HepG2 (cell line): Measurements from ENCODE around the gene ZDHHC21. TPM values are rescaled to one million over a fixed set of nuclear protein-coding genes. Genes with fewer than 3 reads are reported as not detected.

ENCODE experiments used
- BORCS8-MEF2B ChIP-seq: sonication (generic); formaldehyde crosslinking; IDR thresholded peaks from 2 replicates; pipeline ENCODE4 v1.8.0; 2022; ENCODE audit warnings: mild to moderate bottlenecking, missing genetic modification reagents
- CREB1 ChIP-seq, 2 experiments: fragments of 450-650 bp in 1 of 2; IDR thresholded peaks; 2 replicates each; pipeline ENCODE4 v1.6.1; 2016 to 2017; ENCODE audit warnings: control low read depth in 1 of 2, mild to moderate bottlenecking in 1 of 2, missing compliant biosample characterization in 1 of 2, missing genetic modification characterization in 1 of 2
- GTF2F1 ChIP-seq: fragments of 150-350 bp; IDR thresholded peaks from 2 replicates; pipeline ENCODE4 v1.6.1; 2014; ENCODE audit warnings: low read length
- HNF4G ChIP-seq, 2 experiments: sonication (generic) in 1 of 2; formaldehyde crosslinking in 1 of 2; IDR thresholded peaks; 2 replicates each; pipeline versions ENCODE4 v1.4.0 to v1.6.1; 2011 to 2020; ENCODE audit warnings: borderline replicate concordance in 2 of 2, low read depth in 2 of 2, mild to moderate bottlenecking in 2 of 2, low read length in 1 of 2, missing genetic modification reagents in 1 of 2, moderate library complexity in 1 of 2
- KDM5B ChIP-seq: sonication (generic); formaldehyde crosslinking; IDR thresholded peaks from 2 replicates; pipeline ENCODE4 v1.4.0; 2020; ENCODE audit warnings: missing genetic modification reagents, mild to moderate bottlenecking, borderline replicate concordance
- KLF16 ChIP-seq, 2 experiments: sonication (generic) in 1 of 2; formaldehyde crosslinking in 1 of 2; IDR thresholded peaks; 2 replicates each; pipeline versions ENCODE4 v1.6.1 to v1.8.0; 2016 to 2023; ENCODE audit warnings: missing genetic modification reagents in 2 of 2, missing compliant biosample characterization in 1 of 2
- MAFF ChIP-seq: IDR thresholded peaks from 2 replicates; pipeline ENCODE4 v1.6.1; 2011; ENCODE audit warnings: low read depth, low read length, improper control_type of control experiment
- NPAS2 ChIP-seq: sonication (generic); formaldehyde crosslinking; IDR thresholded peaks from 2 replicates; pipeline ENCODE4 v1.8.0; 2022; ENCODE audit warnings: mild to moderate bottlenecking, missing genetic modification reagents, borderline replicate concordance
- PCBP2 ChIP-seq: fragments of 200-400 bp; formaldehyde crosslinking; optimal IDR thresholded peaks from 2 replicates; pipeline ENCODE3; 2018; ENCODE audit warnings: low read length, low read depth; ENCODE audit not compliant: poor library complexity, severe bottlenecking
- RCOR2 ChIP-seq: IDR thresholded peaks from 2 replicates; pipeline ENCODE4 v1.6.1; 2016; ENCODE audit warnings: missing biosample characterization, missing genetic modification reagents
- RNF2 ChIP-seq: fragments of 450-650 bp; conservative IDR thresholded peaks from 2 replicates; pipeline ENCODE4 v1.6.1; 2016; ENCODE audit warnings: low read depth
- SRSF9 ChIP-seq: fragments of 200-400 bp; formaldehyde crosslinking; IDR thresholded peaks from 2 replicates; pipeline ENCODE4 v1.6.1; 2018; ENCODE audit warnings: borderline replicate concordance, mild to moderate bottlenecking, low read depth, low read length; ENCODE audit not compliant: insufficient read depth, poor library complexity, severe bottlenecking
- TP53 ChIP-seq: sonication (generic); formaldehyde crosslinking; conservative IDR thresholded peaks from 2 replicates; pipeline ENCODE4 v1.4.0; 2020; ENCODE audit warnings: missing genetic modification reagents
- XRCC5 ChIP-seq: fragments of 200-400 bp; formaldehyde crosslinking; optimal IDR thresholded peaks from 2 replicates; pipeline ENCODE3; 2017; ENCODE audit warnings: mild to moderate bottlenecking, low read length
- ZFP62 ChIP-seq: sonication (generic); formaldehyde crosslinking; IDR thresholded peaks from 2 replicates; pipeline ENCODE4 v1.4.0; 2020; ENCODE audit warnings: missing genetic modification reagents
- ZNF101 ChIP-seq: sonication (generic); formaldehyde crosslinking; IDR thresholded peaks from 2 replicates; pipeline ENCODE4 v1.4.0; 2020; ENCODE audit warnings: mild to moderate bottlenecking, low read depth, missing genetic modification reagents, borderline replicate concordance
- ZNF160 ChIP-seq: sonication (generic); formaldehyde crosslinking; IDR thresholded peaks from 2 replicates; pipeline ENCODE4 v1.8.0; 2022; ENCODE audit warnings: mild to moderate bottlenecking, inconsistent platforms, missing genetic modification reagents
- ZNF326 ChIP-seq: sonication (generic); formaldehyde crosslinking; IDR thresholded peaks from 2 replicates; pipeline ENCODE4 v1.4.0; 2020; ENCODE audit warnings: missing genetic modification reagents, borderline replicate concordance
- ZNF354B ChIP-seq: sonication (generic); formaldehyde crosslinking; IDR thresholded peaks from 2 replicates; pipeline ENCODE4 v1.8.0; 2022; ENCODE audit warnings: mild to moderate bottlenecking, missing genetic modification reagents
- ZNF431 ChIP-seq: sonication (generic); formaldehyde crosslinking; IDR thresholded peaks from 2 replicates; pipeline ENCODE4 v1.9.0; 2022; ENCODE audit warnings: missing genetic modification reagents, low read depth, mild to moderate bottlenecking, borderline replicate concordance
- ZNF468 ChIP-seq: sonication (generic); formaldehyde crosslinking; IDR thresholded peaks from 2 replicates; pipeline ENCODE4 v1.8.0; 2022; ENCODE audit warnings: mild to moderate bottlenecking, moderate library complexity, missing genetic modification reagents
- ZNF552 ChIP-seq: sonication (generic); formaldehyde crosslinking; IDR thresholded peaks from 2 replicates; pipeline ENCODE4 v1.9.0; 2022; ENCODE audit warnings: missing genetic modification reagents, mild to moderate bottlenecking, borderline replicate concordance
- ZNF782 ChIP-seq: sonication (generic); formaldehyde crosslinking; IDR thresholded peaks from 2 replicates; pipeline ENCODE4 v1.4.0; 2020; ENCODE audit warnings: missing genetic modification reagents, mild to moderate bottlenecking, borderline replicate concordance
- polyA plus RNA-seq, 8 experiments: library from polyadenylated mRNA; depleted of rRNA in 3 of 8; stranded (reverse) in 7 of 8; unstranded in 1 of 8; fragments of >200 nt; fragmentation: Illumina TruSeq in 4 of 8; extraction: Trizol in 4 of 8; gene quantifications; 2 replicates each; pipeline versions ENCODE4 v1.2.1 to v1.2.3, GENCODE V29; 2011 to 2016; ENCODE audit warnings: low read depth in 4 of 8, missing spikeins in 1 of 8, mixed read lengths in 1 of 8; ENCODE audit not compliant: insufficient read depth in 1 of 8
- total RNA-seq, 5 experiments: library from RNA; depleted of rRNA; stranded (reverse); fragments of >200 nt; fragmentation: Illumina TruSeq; extraction: Trizol; gene quantifications; 2 replicates each; pipeline ENCODE4 v1.2.3, GENCODE V29; 2016; ENCODE audit warnings: low read depth in 1 of 5
- TF ChIP-seq, protein P1 (sequence below): sonication (generic); formaldehyde crosslinking; IDR thresholded peaks from 2 replicates; pipeline ENCODE4 v1.4.0; 2020; ENCODE audit warnings: missing genetic modification reagents
- TF ChIP-seq, protein P2 (sequence below): sonication (generic); formaldehyde crosslinking; IDR thresholded peaks from 2 replicates; pipeline ENCODE4 v1.5.0; 2020; ENCODE audit warnings: missing genetic modification reagents
- TF ChIP-seq, protein P3 (sequence below): sonication (generic); formaldehyde crosslinking; IDR thresholded peaks from 2 replicates; pipeline ENCODE4 v1.5.0; 2020; ENCODE audit warnings: missing genetic modification reagents

Gene ZDHHC21
- total and polyA plus RNA-seq, 2 of the 13 experiments (the other 11 are each of a cell fraction or from before 2014, with no cell fraction given) = 2.4 to 3.7 TPM

DNA sequence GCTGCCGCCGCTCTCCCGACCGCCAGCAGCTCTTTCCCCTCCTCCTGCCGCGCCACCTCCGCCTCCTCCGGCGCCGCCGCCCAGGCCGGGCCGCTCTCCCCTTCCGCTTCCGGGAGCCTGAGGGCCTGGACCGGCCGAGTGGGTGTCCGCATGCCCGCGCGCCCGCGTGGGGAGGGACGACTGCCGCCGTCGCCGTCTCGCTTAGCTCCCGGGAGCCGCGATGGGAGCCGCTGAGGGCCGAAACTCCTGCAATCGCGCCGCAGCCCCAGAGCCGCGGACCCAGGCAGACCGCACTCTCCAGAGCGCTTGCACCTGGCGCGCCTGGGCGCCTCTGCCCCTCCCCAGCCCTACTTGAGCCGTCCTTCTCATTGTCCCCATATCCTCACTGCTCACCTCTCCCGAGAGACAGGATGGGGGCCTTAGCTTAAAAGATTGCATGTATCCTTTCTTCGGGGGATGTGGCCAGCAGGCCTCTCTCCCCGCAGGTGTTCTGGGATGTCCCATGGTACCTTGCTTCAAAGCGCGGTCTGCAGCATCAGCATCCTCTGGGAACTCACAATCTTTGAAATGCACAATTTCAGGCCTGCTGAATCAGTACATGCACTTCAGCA lies at the start of gene ZDHHC21 (continued):
- TF ChIP-seq, protein P1, sequence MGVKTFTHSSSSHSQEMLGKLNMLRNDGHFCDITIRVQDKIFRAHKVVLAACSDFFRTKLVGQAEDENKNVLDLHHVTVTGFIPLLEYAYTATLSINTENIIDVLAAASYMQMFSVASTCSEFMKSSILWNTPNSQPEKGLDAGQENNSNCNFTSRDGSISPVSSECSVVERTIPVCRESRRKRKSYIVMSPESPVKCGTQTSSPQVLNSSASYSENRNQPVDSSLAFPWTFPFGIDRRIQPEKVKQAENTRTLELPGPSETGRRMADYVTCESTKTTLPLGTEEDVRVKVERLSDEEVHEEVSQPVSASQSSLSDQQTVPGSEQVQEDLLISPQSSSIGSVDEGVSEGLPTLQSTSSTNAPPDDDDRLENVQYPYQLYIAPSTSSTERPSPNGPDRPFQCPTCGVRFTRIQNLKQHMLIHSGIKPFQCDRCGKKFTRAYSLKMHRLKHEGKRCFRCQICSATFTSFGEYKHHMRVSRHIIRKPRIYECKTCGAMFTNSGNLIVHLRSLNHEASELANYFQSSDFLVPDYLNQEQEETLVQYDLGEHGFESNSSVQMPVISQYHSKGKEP = no peak
- TF ChIP-seq NPAS2 (CRISPR knock-in tag) = no peak
- TF ChIP-seq RNF2 = peak; percentile 37; the same call in 1 of the 2 replicates
- TF ChIP-seq MAFF = no peak
- TF ChIP-seq RCOR2 = no peak
- TF ChIP-seq GTF2F1 = no peak
- no peak for TF ChIP-seq ZNF354B (CRISPR knock-in tag)
- TF ChIP-seq ZNF326 (CRISPR knock-in tag) = no peak
- no peak for TF ChIP-seq HNF4G (IDR thresholded peaks at IDR 0.05; ENCODE audit: borderline replicate concordance, low read depth, low read length)
- no peak for TF ChIP-seq HNF4G (CRISPR knock-in tag; IDR thresholded peaks at IDR 0.05; ENCODE audit: borderline replicate concordance, low read depth)
- TF ChIP-seq KLF16 (CRISPR knock-in tag; IDR thresholded peaks at IDR 0.05) = peak in 1 of 2 experiments; percentile 69; a peak in 1 of 4 replicates
- TF ChIP-seq SRSF9 = no peak
- TF ChIP-seq, protein P2, sequence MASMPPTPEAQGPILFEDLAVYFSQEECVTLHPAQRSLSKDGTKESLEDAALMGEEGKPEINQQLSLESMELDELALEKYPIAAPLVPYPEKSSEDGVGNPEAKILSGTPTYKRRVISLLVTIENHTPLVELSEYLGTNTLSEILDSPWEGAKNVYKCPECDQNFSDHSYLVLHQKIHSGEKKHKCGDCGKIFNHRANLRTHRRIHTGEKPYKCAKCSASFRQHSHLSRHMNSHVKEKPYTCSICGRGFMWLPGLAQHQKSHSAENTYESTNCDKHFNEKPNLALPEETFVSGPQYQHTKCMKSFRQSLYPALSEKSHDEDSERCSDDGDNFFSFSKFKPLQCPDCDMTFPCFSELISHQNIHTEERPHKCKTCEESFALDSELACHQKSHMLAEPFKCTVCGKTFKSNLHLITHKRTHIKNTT = no peak
- TF ChIP-seq KDM5B (CRISPR knock-in tag) = peak; percentile 86; the same call in 1 of the 2 replicates
- no peak for TF ChIP-seq XRCC5
- TF ChIP-seq ZFP62 (CRISPR knock-in tag) = no peak
- TF ChIP-seq ZNF101 (CRISPR knock-in tag) = no peak
- TF ChIP-seq CREB1 (IDR thresholded peaks at IDR 0.05) = no peak
- TF ChIP-seq CREB1 (CRISPR knock-in tag; IDR thresholded peaks at IDR 0.05) = no peak
- TF ChIP-seq ZNF468 (CRISPR knock-in tag) = no peak
- TF ChIP-seq BORCS8-MEF2B (CRISPR knock-in tag) = peak; percentile 72; the same call in 1 of the 2 replicates
- TF ChIP-seq ZNF431 = no peak
- TF ChIP-seq, protein P3, sequence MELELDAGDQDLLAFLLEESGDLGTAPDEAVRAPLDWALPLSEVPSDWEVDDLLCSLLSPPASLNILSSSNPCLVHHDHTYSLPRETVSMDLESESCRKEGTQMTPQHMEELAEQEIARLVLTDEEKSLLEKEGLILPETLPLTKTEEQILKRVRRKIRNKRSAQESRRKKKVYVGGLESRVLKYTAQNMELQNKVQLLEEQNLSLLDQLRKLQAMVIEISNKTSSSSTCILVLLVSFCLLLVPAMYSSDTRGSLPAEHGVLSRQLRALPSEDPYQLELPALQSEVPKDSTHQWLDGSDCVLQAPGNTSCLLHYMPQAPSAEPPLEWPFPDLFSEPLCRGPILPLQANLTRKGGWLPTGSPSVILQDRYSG = no peak
- no peak for TF ChIP-seq PCBP2
- TF ChIP-seq ZNF552 = no peak
- peak; percentile 79 for TF ChIP-seq ZNF782
- no peak for TF ChIP-seq ZNF160 (CRISPR knock-in tag)
- no peak for TF ChIP-seq TP53 (CRISPR knock-in tag)
